ENCODE data around the gene SYT4. TPM values are rescaled to one million over a fixed set of nuclear protein-coding genes. Genes with fewer than 3 reads are reported as not detected.

The SYT4 gene
- total and polyA plus RNA-seq, 4 donors, result 0.19 TPM; not detected in 3

GRCh38 chr18:43322132-43322531 lies 44.8 kb upstream of the SYT4 start (continued):
- TF ChIP-seq ZBTB33 (IDR thresholded peaks at IDR 0.05), result no peak

GRCh38 chr18:43314941-43315340 lies 37.7 kb upstream of the SYT4 start:
- TF ChIP-seq REST (IDR thresholded peaks at IDR 0.05) (no peak), RXRA (IDR thresholded peaks at IDR 0.05) (no peak), CTCF (IDR thresholded peaks at IDR 0.05; ENCODE audit: low read depth, low read length, missing input control) (no peak), NR2F2 (IDR thresholded peaks at IDR 0.05) (no peak), HNF4A (conservative IDR thresholded peaks at IDR 0.05) (no peak), HNF4G (IDR thresholded peaks at IDR 0.05) (no peak), ATF3 (IDR thresholded peaks at IDR 0.05) (no peak), FOXA1 (IDR thresholded peaks at IDR 0.05) (no peak), TAF1 (conservative IDR thresholded peaks at IDR 0.05) (no peak), RAD21 (IDR thresholded peaks at IDR 0.05) (no peak), FOXA2 (IDR thresholded peaks at IDR 0.05) (no peak), JUND (IDR thresholded peaks at IDR 0.05) (no peak), EGR1 (IDR thresholded peaks at IDR 0.05; ENCODE audit: low read depth in 2 of 2) (no peak), SP1 (IDR thresholded peaks at IDR 0.05) (no peak), YY1 (IDR thresholded peaks at IDR 0.05) (no peak), GABPA (IDR thresholded peaks at IDR 0.05 in 1 of 2, conservative IDR thresholded peaks at IDR 0.05 in 1 of 2) (no peak), ZBTB33 (IDR thresholded peaks at IDR 0.05) (no peak), MAX (IDR thresholded peaks at IDR 0.05) (no peak)
- DNase-seq (ENCODE audit: low spot score), result no peak
- Histone ChIP-seq H3K4me3 (ENCODE audit: low read depth in 1 of 3, low read length in 3 of 3) (no peak overlapping the region), H3K4me1 (ENCODE audit: control insufficient read depth in 4 of 4, insufficient read depth in 4 of 4, low read length in 3 of 4) (no peaks in the 10 kb centered on the region), H3K27me3 (ENCODE audit: control insufficient read depth in 4 of 4, insufficient read depth in 4 of 4, low read length in 3 of 4) (no peaks in the 10 kb centered on the region), H3K27ac (ENCODE audit: low read depth in 1 of 2, low read length in 2 of 2) (no peak overlapping the region), H3K36me3 (ENCODE audit: control insufficient read depth in 4 of 4, insufficient read depth in 3 of 4, low read depth in 1 of 4, low read length in 3 of 4) (no peaks in the 10 kb centered on the region), H3K9me3 (ENCODE audit: control insufficient read depth in 4 of 4, low read length in 3 of 4) (no peaks in the 10 kb centered on the region), H3K9ac (ENCODE audit: low read depth in 1 of 2, low read length in 2 of 2) (no peak overlapping the region)
- whole genome bisulfite sequencing, result 62% methylated on average over 3 of the region's 3 CpGs

All from liver (tissue), 9 donors.